ENCODE measurements around the gene PCDHA7.
A peak's percentile ranks its signal among the peaks of the same experiment; 100 is the strongest.
"Not testable (repeated sequence)": the region's sequence is repeated elsewhere in the genome, so short reads cannot be mapped to it uniquely, and the experiment has no call there.

PCDHA7 gene

GRCh38 chr5:140808889-140809291, 25.2 kb upstream of the PCDHA7 start:
- no peak overlapping the region for H4K8ac ChIP-seq (ENCODE audit: low read depth, low read length)
- DNase-seq (ENCODE audit: low spot score): no peak
- H3K14ac ChIP-seq (ENCODE audit: low read length): no peak overlapping the region
- no peak overlapping the region for H3K18ac ChIP-seq (ENCODE audit: low read length)
- peaks cover 4 to 10% of the 10 kb centered on the region in 2 donors for H3K36me3 ChIP-seq (replicated peaks in 1 of 2; ENCODE audit: control insufficient read depth in 2 of 2, insufficient read depth in 2 of 2, low read length in 2 of 2)
- H3K23ac ChIP-seq (ENCODE audit: low read depth, low read length, poor library complexity): peak overlapping the region; percentile 91
- no peak overlapping the region for H2BK15ac ChIP-seq (ENCODE audit: low read length)
- no peak overlapping the region for H2BK12ac ChIP-seq (ENCODE audit: low read length)
- peaks cover 9% of the 10 kb centered on the region for H3K79me1 ChIP-seq (ENCODE audit: low read depth, low read length)
- no peak overlapping the region for H3K27ac ChIP-seq (replicated peaks; ENCODE audit: low read length)
- WGBS, 2 donors (ENCODE audit: extremely low coverage in 2 of 2, insufficient read length in 2 of 2, insufficient replicate concordance in 1 of 2): no CpG with 5 or more reads among the region's 43 CpGs
- no peak overlapping the region for H3K4me3 ChIP-seq (ENCODE audit: low read length in 2 of 2)
- no peak overlapping the region for H4K91ac ChIP-seq (ENCODE audit: low read depth, low read length, poor library complexity)
- peaks cover 12 to 38% of the 10 kb centered on the region in 2 donors for H3K9me3 ChIP-seq (replicated peaks in 1 of 2; ENCODE audit: control insufficient read depth in 2 of 2, insufficient read depth in 1 of 2, low read depth in 1 of 2, low read length in 2 of 2)
- no peak overlapping the region for H2AK5ac ChIP-seq (ENCODE audit: low read depth, low read length)
- H2BK120ac ChIP-seq (ENCODE audit: low read depth, low read length): no peak overlapping the region
- no peak overlapping the region for H2AFZ ChIP-seq (ENCODE audit: low read length)
- H3K9ac ChIP-seq (ENCODE audit: low read depth, low read length, poor library complexity): peak overlapping the region; percentile 60
- H3K27me3 ChIP-seq (ENCODE audit: control insufficient read depth in 3 of 3, insufficient read depth in 3 of 3, low read depth in 1 of 3, low read length in 3 of 3): no peaks in the 10 kb centered on the region
- H3K4me1 ChIP-seq (ENCODE audit: control insufficient read depth in 2 of 2, insufficient read depth in 1 of 2, low read depth in 1 of 2, low read length in 2 of 2): no peaks in the 10 kb centered on the region
- H2BK5ac ChIP-seq (ENCODE audit: low read length): no peak overlapping the region
- H3K4ac ChIP-seq (ENCODE audit: low read length): no peak overlapping the region
- no peak overlapping the region for H3K4me2 ChIP-seq (ENCODE audit: insufficient read depth, low read length, poor library complexity, severe bottlenecking)

GRCh38 chr5:140821375-140822280, 12.4 kb upstream of the PCDHA7 start, which contains the start of gene PCDHA5:
PCDHA5 (plus strand) TSS chr5:140821613.
- no peak within 1 kb of the TSS for H3K4me2 ChIP-seq (ENCODE audit: insufficient read depth, low read length, poor library complexity, severe bottlenecking)
- no peaks in the 10 kb centered on the region for H3K4me1 ChIP-seq (ENCODE audit: control insufficient read depth in 2 of 2, insufficient read depth in 1 of 2, low read depth in 1 of 2, low read length in 2 of 2)
- peaks cover 3 to 44% of the 10 kb centered on the region in 2 donors for H3K36me3 ChIP-seq (replicated peaks in 1 of 2; ENCODE audit: control insufficient read depth in 2 of 2, insufficient read depth in 2 of 2, low read length in 2 of 2)
- no peak within 1 kb of the TSS for H3K4ac ChIP-seq (ENCODE audit: low read length)
- no peak within 1 kb of the TSS for H3K9ac ChIP-seq (ENCODE audit: low read depth, low read length, poor library complexity)
- no peak within 1 kb of the TSS for H2AFZ ChIP-seq (ENCODE audit: low read length)
- 100% methylated on average over 2 of the region's 39 CpGs; no CpG with 5 or more reads in 1 of the 2 donors for WGBS, 2 donors (ENCODE audit: extremely low coverage in 2 of 2, insufficient read length in 2 of 2, insufficient replicate concordance in 1 of 2)
- no peak within 1 kb of the TSS for H3K18ac ChIP-seq (ENCODE audit: low read length)
- no peaks in the 10 kb centered on the region for H3K27me3 ChIP-seq (ENCODE audit: control insufficient read depth in 3 of 3, insufficient read depth in 3 of 3, low read depth in 1 of 3, low read length in 3 of 3)
- no peak for DNase-seq (ENCODE audit: low spot score)
- no peak within 1 kb of the TSS for H2BK15ac ChIP-seq (ENCODE audit: low read length)
- H2BK12ac ChIP-seq (ENCODE audit: low read length): no peak within 1 kb of the TSS
- H3K4me3 ChIP-seq (ENCODE audit: low read length in 2 of 2): no peak within 1 kb of the TSS
- no peak within 1 kb of the TSS for H4K8ac ChIP-seq (ENCODE audit: low read depth, low read length)
- no peak within 1 kb of the TSS for H2BK120ac ChIP-seq (ENCODE audit: low read depth, low read length)
- H3K27ac ChIP-seq (replicated peaks; ENCODE audit: low read length): no peak within 1 kb of the TSS
- peaks cover 4% of the 10 kb centered on the region for H3K79me1 ChIP-seq (ENCODE audit: low read depth, low read length)
- no peak within 1 kb of the TSS for H2AK5ac ChIP-seq (ENCODE audit: low read depth, low read length)
- H3K9me3 ChIP-seq (replicated peaks in 1 of 2; ENCODE audit: control insufficient read depth in 2 of 2, insufficient read depth in 1 of 2, low read depth in 1 of 2, low read length in 2 of 2): peaks cover 10 to 51% of the 10 kb centered on the region in 2 donors
- H3K23ac ChIP-seq (ENCODE audit: low read depth, low read length, poor library complexity): no peak within 1 kb of the TSS
- H4K91ac ChIP-seq (ENCODE audit: low read depth, low read length, poor library complexity): no peak within 1 kb of the TSS
- H3K14ac ChIP-seq (ENCODE audit: low read length): no peak within 1 kb of the TSS
- H2BK5ac ChIP-seq (ENCODE audit: low read length): no peak within 1 kb of the TSS

GRCh38 chr5:140822281-140822629, 11.8 kb upstream of the PCDHA7 start:
- Histone ChIP-seq H3K27ac (replicated peaks; ENCODE audit: low read length) (no peak overlapping the region), H3K18ac (ENCODE audit: low read length) (no peak overlapping the region), H3K4me3 (ENCODE audit: low read length in 2 of 2) (no peak overlapping the region), H3K79me1 (ENCODE audit: low read depth, low read length) (peaks cover 4% of the 10 kb centered on the region), H4K8ac (ENCODE audit: low read depth, low read length) (no peak overlapping the region), H4K91ac (ENCODE audit: low read depth, low read length, poor library complexity) (no peak overlapping the region), H3K4ac (ENCODE audit: low read length) (no peak overlapping the region), H3K14ac (ENCODE audit: low read length) (no peak overlapping the region), H2BK15ac (ENCODE audit: low read length) (no peak overlapping the region), H2BK120ac (ENCODE audit: low read depth, low read length) (no peak overlapping the region), H2BK5ac (ENCODE audit: low read length) (no peak overlapping the region), H3K23ac (ENCODE audit: low read depth, low read length, poor library complexity) (no peak overlapping the region), H3K4me1 (ENCODE audit: control insufficient read depth in 2 of 2, insufficient read depth in 1 of 2, low read depth in 1 of 2, low read length in 2 of 2) (no peaks in the 10 kb centered on the region), H3K9me3 (replicated peaks in 1 of 2; ENCODE audit: control insufficient read depth in 2 of 2, insufficient read depth in 1 of 2, low read depth in 1 of 2, low read length in 2 of 2) (peaks cover 10 to 48% of the 10 kb centered on the region in 2 donors), H2AFZ (ENCODE audit: low read length) (no peak overlapping the region), H3K4me2 (ENCODE audit: insufficient read depth, low read length, poor library complexity, severe bottlenecking) (no peak overlapping the region), H2BK12ac (ENCODE audit: low read length) (no peak overlapping the region), H3K9ac (ENCODE audit: low read depth, low read length, poor library complexity) (no peak overlapping the region), H3K27me3 (ENCODE audit: control insufficient read depth in 3 of 3, insufficient read depth in 3 of 3, low read depth in 1 of 3, low read length in 3 of 3) (no peaks in the 10 kb centered on the region), H3K36me3 (replicated peaks in 1 of 2; ENCODE audit: control insufficient read depth in 2 of 2, insufficient read depth in 2 of 2, low read length in 2 of 2) (peaks cover 3 to 44% of the 10 kb centered on the region in 2 donors), H2AK5ac (ENCODE audit: low read depth, low read length) (no peak overlapping the region)
- no peak for DNase-seq (ENCODE audit: low spot score)
- no CpG with 5 or more reads among the region's 6 CpGs for WGBS, 2 donors (ENCODE audit: extremely low coverage in 2 of 2, insufficient read length in 2 of 2, insufficient replicate concordance in 1 of 2)

- not testable (repeated sequence) for H2BK5ac ChIP-seq (ENCODE audit: low read length); H4K8ac ChIP-seq (ENCODE audit: low read depth, low read length); H3K18ac ChIP-seq (ENCODE audit: low read length); H3K27me3 ChIP-seq (ENCODE audit: control insufficient read depth in 3 of 3, insufficient read depth in 3 of 3, low read depth in 1 of 3, low read length in 3 of 3); H3K79me1 ChIP-seq (ENCODE audit: low read depth, low read length); H2BK120ac ChIP-seq (ENCODE audit: low read depth, low read length); H3K4me2 ChIP-seq (ENCODE audit: insufficient read depth, low read length, poor library complexity, severe bottlenecking); H3K9ac ChIP-seq (ENCODE audit: low read depth, low read length, poor library complexity); H2BK15ac ChIP-seq (ENCODE audit: low read length); H2BK12ac ChIP-seq (ENCODE audit: low read length); H2AK5ac ChIP-seq (ENCODE audit: low read depth, low read length); H3K4ac ChIP-seq (ENCODE audit: low read length); H3K23ac ChIP-seq (ENCODE audit: low read depth, low read length, poor library complexity); H4K91ac ChIP-seq (ENCODE audit: low read depth, low read length, poor library complexity); H3K27ac ChIP-seq (replicated peaks; ENCODE audit: low read length); H3K4me1 ChIP-seq (ENCODE audit: control insufficient read depth in 2 of 2, insufficient read depth in 1 of 2, low read depth in 1 of 2, low read length in 2 of 2); DNase-seq (ENCODE audit: low spot score); H2AFZ ChIP-seq (ENCODE audit: low read length)
- Histone ChIP-seq H3K9me3 (replicated peaks in 1 of 2; ENCODE audit: control insufficient read depth in 2 of 2, insufficient read depth in 1 of 2, low read depth in 1 of 2, low read length in 2 of 2) (peaks cover 10 to 45% of the 10 kb centered on the region in 2 donors), H3K14ac (ENCODE audit: low read length) (peak overlapping the region; percentile 8), H3K4me3 (ENCODE audit: low read length in 2 of 2) (peak overlapping the region in 1 of 2 donors; percentile 65), H3K36me3 (replicated peaks in 1 of 2; ENCODE audit: control insufficient read depth in 2 of 2, insufficient read depth in 2 of 2, low read length in 2 of 2) (peaks cover 3 to 42% of the 10 kb centered on the region in 2 donors)
- no CpG with 5 or more reads among the region's 48 CpGs for WGBS, 2 donors (ENCODE audit: extremely low coverage in 2 of 2, insufficient read length in 2 of 2, insufficient replicate concordance in 1 of 2)
Observed at GRCh38 chr5:140822969-140823368, 11.1 kb upstream of the PCDHA7 start.
